HEK293T (cell line): ENCODE measurements around the gene SMIM38.

ENCODE experiments used
- CTCF ChIA-PET: fragments of 350-600 bp; formaldehyde crosslinking; extraction: SDS; loops from one replicate; lab custom pipeline; 2021; ENCODE audit warnings: antibody characterized with exemption, inconsistent platforms; lab: Yijun Ruan, JAX
- POLR2A ChIA-PET: fragments of 350-600 bp; formaldehyde crosslinking; extraction: SDS; loops from one replicate; lab custom pipeline; 2020; ENCODE audit warnings: antibody characterized with exemption, inconsistent platforms; lab: Yijun Ruan, JAX
- DNase-seq: peaks from one replicate; pipeline ENCODE4 v3.0.0; 2012; ENCODE audit warnings: mixed read lengths; ENCODE audit errors: extremely low spot score
- ARNT ChIP-seq: fragments of 450-650 bp; IDR thresholded peaks from 2 replicates; pipeline ENCODE4 v1.6.1; 2017; ENCODE audit warnings: mild to moderate bottlenecking
- FOXK2 ChIP-seq: fragments of 450-650 bp; IDR thresholded peaks from 2 replicates; pipeline ENCODE4 v1.6.1; 2016; ENCODE audit warnings: mild to moderate bottlenecking
- FOXM1 ChIP-seq: fragments of 450-650 bp; IDR thresholded peaks from 2 replicates; pipeline ENCODE4 v1.6.1; 2017; ENCODE audit warnings: mild to moderate bottlenecking, borderline replicate concordance
- L3MBTL2 ChIP-seq: fragments of 450-650 bp; conservative IDR thresholded peaks from 2 replicates; pipeline ENCODE4 v1.6.1; 2016; ENCODE audit warnings: mild to moderate bottlenecking

The SMIM38 gene

DNA sequence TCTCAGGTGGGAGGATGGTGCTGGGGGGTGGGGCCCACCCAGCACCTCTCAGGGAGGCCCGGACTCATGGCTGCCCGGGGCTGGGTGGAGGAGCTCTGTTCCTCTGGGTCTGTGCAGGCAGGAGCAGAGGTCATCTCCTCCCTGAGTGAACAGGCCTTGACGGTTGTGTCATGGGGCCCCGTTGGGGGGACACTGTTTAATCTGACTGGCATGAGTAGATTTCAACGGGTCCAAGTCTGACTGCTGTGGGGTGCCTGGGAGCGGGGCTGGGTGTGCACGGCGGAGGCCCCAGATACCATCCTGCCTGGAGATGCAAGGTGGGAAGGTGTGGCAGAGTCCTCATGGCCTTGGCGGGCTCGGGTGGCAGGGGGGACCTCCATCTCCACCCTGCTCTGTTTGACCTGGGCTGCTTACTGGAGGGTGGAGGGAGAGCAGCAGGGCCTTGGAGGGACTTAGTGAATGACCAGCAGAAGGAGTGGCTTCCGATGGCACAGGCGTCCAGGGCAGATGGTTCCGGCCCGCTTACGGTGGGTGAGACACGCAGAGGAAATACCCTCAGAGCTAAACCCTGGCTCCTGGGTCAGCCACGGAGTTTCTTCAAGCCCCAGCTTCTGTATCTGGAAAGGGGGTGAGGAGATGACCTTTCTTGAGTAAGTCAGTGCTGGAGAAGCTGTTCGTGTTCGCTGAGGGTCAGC is 48.7 kb downstream of the SMIM38 start:
- TF ChIP-seq ARNT = no peak
- no peak for TF ChIP-seq FOXM1
- DNase-seq = no peak
- CTCF ChIA-PET = interaction anchor here (0.6 kb wide), 1 partner anchor 16 kb away, joined by 5 read pairs; no protein-coding TSS in a partner anchor

DNA sequence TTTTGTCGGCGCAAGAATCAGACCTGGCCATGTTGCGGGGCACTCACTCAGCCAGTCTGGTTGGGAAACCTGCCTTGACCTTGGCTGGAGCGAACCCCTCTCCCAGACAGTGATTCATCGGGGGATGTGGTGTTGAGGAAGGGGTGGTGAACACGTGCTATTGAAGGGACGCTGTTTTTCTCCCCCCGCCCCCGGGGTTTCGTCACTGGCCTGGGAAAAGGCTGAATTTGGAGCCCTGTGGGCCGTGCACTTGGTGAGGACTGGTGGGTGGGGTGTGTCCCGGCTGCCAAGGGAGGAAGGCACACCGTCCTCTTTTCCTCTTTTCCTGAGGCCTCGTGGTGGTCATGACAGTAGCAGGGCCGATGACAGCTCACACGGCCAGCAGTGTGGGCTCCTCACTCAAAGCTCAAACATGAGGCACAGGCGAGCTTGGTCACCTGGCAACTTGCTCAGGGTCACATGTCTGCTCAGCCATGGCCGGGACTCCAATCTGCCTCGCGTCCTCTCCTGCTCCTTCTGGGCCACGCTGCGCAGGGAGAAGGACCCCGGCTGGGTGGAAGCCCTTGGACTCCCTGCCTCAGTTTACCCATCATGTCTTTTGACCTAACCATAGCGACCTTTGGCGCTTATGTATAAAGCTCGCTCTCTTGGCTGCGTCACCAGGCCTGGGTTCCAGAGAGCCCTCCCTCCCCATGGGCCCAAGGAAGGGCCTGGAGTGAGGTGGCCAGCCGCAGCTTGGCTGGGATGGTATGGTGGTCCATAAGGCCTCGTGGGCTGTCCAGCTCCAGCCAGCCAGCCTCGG is 49.4 kb downstream of the SMIM38 start:
- ChIA-PET CTCF (interaction anchor here (0.6 to 0.8 kb wide), 2 partner anchors 15 to 604 kb away, joined by 3 to 5 read pairs; no protein-coding TSS in a partner anchor), POLR2A (no interaction called here)
- TF ChIP-seq FOXM1 = no peak
- no peak for TF ChIP-seq FOXK2
- no peak for TF ChIP-seq L3MBTL2
- no peak for DNase-seq

More for the DNA sequence above, 48.7 kb downstream of the SMIM38 start:
- POLR2A ChIA-PET = no interaction called here
